Transverse colon (tissue), 4 donors: ENCODE results near the gene PALLD. TPM values are rescaled to one million over a fixed set of nuclear protein-coding genes. Genes with fewer than 3 reads are reported as not detected.

Experiments used
- DNase-seq: peaks from one replicate; pipeline ENCODE4 v3.0.0-alpha.2; 2019
- H3K27ac ChIP-seq, 4 donors: fragments of 200-600 bp; sonication (generic); 2 replicates each; pipeline ENCODE4 v1.5.1; 2016 to 2018; ENCODE audit warnings: inconsistent platforms in 4 of 4
- H3K27me3 ChIP-seq: fragments of 200-600 bp; sonication (generic); 2 replicates; pipeline ENCODE4 v1.5.1; 2017; ENCODE audit warnings: inconsistent platforms
- H3K36me3 ChIP-seq, 4 donors: fragments of 200-600 bp; sonication (generic); 2 replicates each; pipeline ENCODE4 v1.5.1; 2017 to 2019; ENCODE audit warnings: inconsistent platforms in 4 of 4
- H3K4me1 ChIP-seq, 4 donors: fragments of 200-600 bp; sonication (generic); 2 replicates each; pipeline ENCODE4 v1.5.1; 2017 to 2020; ENCODE audit warnings: inconsistent platforms in 4 of 4
- H3K4me3 ChIP-seq, 4 donors: fragments of 200-600 bp; sonication (generic); 1 replicate in 1 of 4; 2 replicates in 3 of 4; pipeline versions ENCODE4 v1.5.1 to v1.6.1; 2017 to 2019; ENCODE audit warnings: inconsistent platforms in 4 of 4
- H3K9me3 ChIP-seq, 2 donors: fragments of 200-600 bp; sonication (generic); 2 replicates each; pipeline ENCODE4 v1.5.1; 2017 to 2019; ENCODE audit warnings: inconsistent platforms in 2 of 2
- CTCF ChIP-seq, 5 experiments: fragments of 200-600 bp in 3 of 5; fragments of 450-650 bp in 2 of 5; sonication (generic) in 3 of 5; IDR thresholded peaks; 1 replicate in 2 of 5; 2 replicates in 3 of 5; pipeline ENCODE4 v1.5.1; 2016 to 2017; ENCODE audit warnings: antibody characterized with exemption in 5 of 5, inconsistent platforms in 3 of 5, mild to moderate bottlenecking in 2 of 5, moderate library complexity in 1 of 5
- EP300 ChIP-seq: sonication (generic); formaldehyde crosslinking; IDR thresholded peaks from one replicate; pipeline ENCODE4 v1.6.1; 2017; ENCODE audit warnings: antibody characterized with exemption, low read depth
- POLR2A ChIP-seq: fragments of 450-650 bp; IDR thresholded peaks from one replicate; pipeline ENCODE4 v1.6.1; 2016; ENCODE audit warnings: antibody characterized with exemption, mild to moderate bottlenecking, moderate library complexity
- POLR2AphosphoS5 ChIP-seq, 3 donors: sonication (generic); formaldehyde crosslinking; IDR thresholded peaks; one replicate each; pipeline ENCODE4 v1.6.1; 2016; ENCODE audit warnings: antibody characterized with exemption in 3 of 3
- WGBS, 2 donors: methylation state at CpG; one replicate each; pipeline ENCODE4 v1.1.5; 2018; ENCODE audit warnings: low coverage in 1 of 2; 5-methylcytosine and 5-hydroxymethylcytosine counted together
- in situ Hi-C, 4 donors: fragments of 200-750 bp; cut with MboI; loops; one replicate each; pipeline versions ENCODE4 v1.15.0 to v1.15.1; 2017; ENCODE audit warnings: low sequenced_read_pairs in 3 of 4, low pct_ligation_motif_present in 1 of 4, low pct_unique_long_range_greater_than_20kb in 1 of 4
- intact Hi-C: fragments of 100-400 bp; cut with DNase I; formaldehyde crosslinking; loops from one replicate; pipeline ENCODE4 v1.15.1; 2023; ENCODE audit warnings: low total_unique reads
- total RNA-seq, 4 donors: library from RNA; depleted of rRNA; stranded (reverse); fragments of >200 nt; gene quantifications; one replicate each; pipeline ENCODE4 v1.1.0, GENCODE V29; 2016

The PALLD gene
- total RNA-seq, 4 donors from 2014 or later, result 230 to 309 (median 278) TPM

- intact Hi-C loops (loop anchor here (2.0 kb wide), 1 partner anchor 17 kb away; no protein-coding TSS in a partner anchor), in situ Hi-C loops (no loop called here)
- H3K36me3 ChIP-seq, result no peaks in the 10 kb centered on the region
- no peaks in the 10 kb centered on the region for H3K27me3 ChIP-seq
- TF ChIP-seq EP300 (peak; percentile 79), POLR2AphosphoS5 (IDR thresholded peaks at IDR 0.05) (peak; percentile 75 to 83 (median 76)), POLR2A (no peak), CTCF (IDR thresholded peaks at IDR 0.05) (no peak)
- no peak for DNase-seq
- 42 to 65% methylated on average over 13 of the region's 13 CpGs for WGBS, 2 donors
- H3K4me1 ChIP-seq, result peaks cover 5 to 39% (median 15%) of the 10 kb centered on the region in 4 donors
- no peak overlapping the region for H3K4me3 ChIP-seq
- H3K27ac ChIP-seq, result peak overlapping the region; percentile 81 to 86 (median 84)
- H3K9me3 ChIP-seq, result no peaks in the 10 kb centered on the region
Measured at GRCh38 chr4:168815379-168816345, 318.8 kb downstream of the PALLD start.

GRCh38 chr4:168817370-168817769 is 320.5 kb downstream of the PALLD start:
- Histone ChIP-seq H3K4me1 (peaks cover 5 to 35% (median 13%) of the 10 kb centered on the region in 4 donors), H3K27me3 (no peaks in the 10 kb centered on the region), H3K4me3 (peak overlapping the region in 2 of 4 donors; percentile 16 to 31), H3K36me3 (no peaks in the 10 kb centered on the region), H3K9me3 (no peaks in the 10 kb centered on the region), H3K27ac (peak overlapping the region; percentile 83 to 86 (median 84))
- intact Hi-C loops (loop anchor here (2.0 kb wide), 1 partner anchor 15 kb away; no protein-coding TSS in a partner anchor), in situ Hi-C loops (no loop called here)
- TF ChIP-seq EP300 (no peak), CTCF (IDR thresholded peaks at IDR 0.05) (no peak), POLR2A (no peak), POLR2AphosphoS5 (IDR thresholded peaks at IDR 0.05) (no peak)
- WGBS, 2 donors, result 46 to 48% methylated on average over 2 of the region's 2 CpGs
- DNase-seq, result no peak

- H3K4me1 ChIP-seq, result peaks cover 0 to 20% (median 7%) of the 10 kb centered on the region in 4 donors
- in situ Hi-C loops (no loop called here), intact Hi-C loops (no loop called here)
- H3K27ac ChIP-seq, result no peak overlapping the region
- no peak for DNase-seq
- no peak overlapping the region for H3K4me3 ChIP-seq
- 68 to 77% methylated on average over 4 to 5 of the region's 5 CpGs for WGBS, 2 donors
- no peaks in the 10 kb centered on the region for H3K36me3 ChIP-seq
- no peaks in the 10 kb centered on the region for H3K27me3 ChIP-seq
- H3K9me3 ChIP-seq, result no peaks in the 10 kb centered on the region
- TF ChIP-seq POLR2A (no peak), POLR2AphosphoS5 (IDR thresholded peaks at IDR 0.05) (no peak), EP300 (no peak), CTCF (IDR thresholded peaks at IDR 0.05) (no peak)
Measured at GRCh38 chr4:168822481-168822880, 325.6 kb downstream of the PALLD start.

GRCh38 chr4:168825975-168826374 is 329.1 kb downstream of the PALLD start:
- intact Hi-C loops, result no loop called here
- H3K36me3 ChIP-seq, result no peaks in the 10 kb centered on the region
- DNase-seq, result no peak
- H3K27me3 ChIP-seq, result no peaks in the 10 kb centered on the region
- no peaks in the 10 kb centered on the region for H3K9me3 ChIP-seq
- no peak for TF ChIP-seq POLR2A
- no peak for TF ChIP-seq POLR2AphosphoS5 (IDR thresholded peaks at IDR 0.05)
- TF ChIP-seq EP300, result no peak
- no peak for TF ChIP-seq CTCF (IDR thresholded peaks at IDR 0.05)
- H3K4me1 ChIP-seq, result no peaks in the 10 kb centered on the region
- no peak overlapping the region for H3K4me3 ChIP-seq
- no peak overlapping the region for H3K27ac ChIP-seq
- in situ Hi-C loops, result no loop called here
- WGBS, 2 donors, result 92 to 100% methylated on average over 3 of the region's 3 CpGs
